BLaER1 (cell line): ENCODE measurements around the gene PAK4.

ENCODE experiments used
- H3K27ac ChIP-seq: shearing (Covaris generic); formaldehyde crosslinking; 2 replicates; pipeline ENCODE4 v1.8.1; 2022
- H3K27me3 ChIP-seq: shearing (Covaris generic); formaldehyde crosslinking; 2 replicates; pipeline ENCODE4 v1.8.1; 2022
- H3K36me3 ChIP-seq: shearing (Covaris generic); formaldehyde crosslinking; 2 replicates; pipeline ENCODE4 v1.8.1; 2022
- H3K4me1 ChIP-seq: shearing (Covaris generic); formaldehyde crosslinking; 2 replicates; pipeline ENCODE4 v1.8.1; 2022
- H3K4me2 ChIP-seq: shearing (Covaris generic); formaldehyde crosslinking; 2 replicates; pipeline ENCODE4 v1.8.1; 2022
- H3K4me3 ChIP-seq: shearing (Covaris generic); formaldehyde crosslinking; 2 replicates; pipeline ENCODE4 v1.8.1; 2022
- H3K9ac ChIP-seq: shearing (Covaris generic); formaldehyde crosslinking; 2 replicates; pipeline ENCODE4 v1.8.1; 2022
- H3K9me3 ChIP-seq: shearing (Covaris generic); formaldehyde crosslinking; 2 replicates; pipeline ENCODE4 v1.8.1; 2022
- H4K20me1 ChIP-seq: shearing (Covaris generic); formaldehyde crosslinking; 2 replicates; pipeline ENCODE4 v1.8.1; 2022
- Cebpa-rat ChIP-seq: shearing (Covaris generic); IDR thresholded peaks from 2 replicates; pipeline ENCODE4 v1.8.1; 2022

PAK4 gene

GRCh38 chr19:39183104-39183503 lies 57.5 kb downstream of the PAK4 start:
- peaks cover 48% of the 10 kb centered on the region for H3K4me1 ChIP-seq
- no peaks in the 10 kb centered on the region for H3K27me3 ChIP-seq
- no peak overlapping the region for H3K9ac ChIP-seq
- peaks cover 20% of the 10 kb centered on the region for H3K36me3 ChIP-seq
- no peak overlapping the region for H3K4me3 ChIP-seq
- no peaks in the 10 kb centered on the region for H3K9me3 ChIP-seq
- TF ChIP-seq Cebpa-rat: no peak
- no peak overlapping the region for H3K4me2 ChIP-seq
- no peaks in the 10 kb centered on the region; the same call in 1 of the 2 replicates for H4K20me1 ChIP-seq
- H3K27ac ChIP-seq: no peak overlapping the region

- H3K36me3 ChIP-seq: peaks cover 7% of the 10 kb centered on the region
- H3K27ac ChIP-seq: no peak overlapping the region
- no peak overlapping the region for H3K4me3 ChIP-seq
- H4K20me1 ChIP-seq: no peaks in the 10 kb centered on the region
- no peak overlapping the region for H3K4me2 ChIP-seq
- peaks cover 27% of the 10 kb centered on the region for H3K4me1 ChIP-seq
- no peaks in the 10 kb centered on the region for H3K9me3 ChIP-seq
- no peak for TF ChIP-seq Cebpa-rat
- H3K27me3 ChIP-seq: no peaks in the 10 kb centered on the region
- H3K9ac ChIP-seq: no peak overlapping the region
These were observed 60.8 kb downstream of the PAK4 start for GRCh38 chr19:39186391-39186790.

- no peak overlapping the region for H3K27ac ChIP-seq
- no peak for TF ChIP-seq Cebpa-rat
These were observed 62.0 kb downstream of the PAK4 start for GRCh38 chr19:39187552-39187943.

GRCh38 chr19:39188960-39189359 lies 63.4 kb downstream of the PAK4 start:
- TF ChIP-seq Cebpa-rat: no peak
- Histone ChIP-seq H3K9me3 (no peaks in the 10 kb centered on the region), H3K9ac (no peak overlapping the region), H3K4me1 (peaks cover 39% of the 10 kb centered on the region), H3K27me3 (no peaks in the 10 kb centered on the region), H3K4me3 (no peak overlapping the region), H4K20me1 (no peaks in the 10 kb centered on the region), H3K27ac (no peak overlapping the region), H3K36me3 (no peaks in the 10 kb centered on the region), H3K4me2 (peak overlapping the region; percentile 30)

More at GRCh38 chr19:39187552-39187943, 62.0 kb downstream of the PAK4 start:
- no peak overlapping the region for H3K9ac ChIP-seq
- no peaks in the 10 kb centered on the region for H3K36me3 ChIP-seq
- H3K9me3 ChIP-seq: no peaks in the 10 kb centered on the region
- no peak overlapping the region for H3K4me2 ChIP-seq
- H3K4me1 ChIP-seq: peaks cover 27% of the 10 kb centered on the region
- no peak overlapping the region for H3K4me3 ChIP-seq
- H4K20me1 ChIP-seq: no peaks in the 10 kb centered on the region
- H3K27me3 ChIP-seq: no peaks in the 10 kb centered on the region

GRCh38 chr19:39190768-39191167 lies 65.2 kb downstream of the PAK4 start:
- H3K27me3 ChIP-seq: peaks cover 9% of the 10 kb centered on the region
- no peaks in the 10 kb centered on the region for H3K36me3 ChIP-seq
- no peaks in the 10 kb centered on the region for H3K9me3 ChIP-seq
- H3K9ac ChIP-seq: no peak overlapping the region
- TF ChIP-seq Cebpa-rat: no peak
- H4K20me1 ChIP-seq: no peaks in the 10 kb centered on the region
- H3K27ac ChIP-seq: no peak overlapping the region
- H3K4me1 ChIP-seq: peaks cover 34% of the 10 kb centered on the region
- no peak overlapping the region for H3K4me2 ChIP-seq
- H3K4me3 ChIP-seq: no peak overlapping the region

GRCh38 chr19:39192846-39193245 lies 67.3 kb downstream of the PAK4 start:
- Histone ChIP-seq H4K20me1 (no peaks in the 10 kb centered on the region; the same call in 1 of the 2 replicates), H3K36me3 (no peaks in the 10 kb centered on the region), H3K4me2 (peak overlapping the region; percentile 28), H3K27ac (no peak overlapping the region), H3K4me1 (peaks cover 45% of the 10 kb centered on the region), H3K4me3 (no peak overlapping the region), H3K9me3 (no peaks in the 10 kb centered on the region), H3K9ac (no peak overlapping the region), H3K27me3 (peaks cover 30% of the 10 kb centered on the region)
- no peak for TF ChIP-seq Cebpa-rat

GRCh38 chr19:39193803-39194202 lies 68.2 kb downstream of the PAK4 start:
- peaks cover 39% of the 10 kb centered on the region for H3K27me3 ChIP-seq
- H3K9me3 ChIP-seq: no peaks in the 10 kb centered on the region
- TF ChIP-seq Cebpa-rat: no peak
- no peaks in the 10 kb centered on the region for H3K36me3 ChIP-seq
- no peak overlapping the region for H3K4me3 ChIP-seq
- peak overlapping the region; percentile 28; the same call in 1 of the 2 replicates for H3K4me2 ChIP-seq
- H3K4me1 ChIP-seq: peaks cover 43% of the 10 kb centered on the region
- no peak overlapping the region for H3K9ac ChIP-seq
- H4K20me1 ChIP-seq: no peaks in the 10 kb centered on the region; the same call in 1 of the 2 replicates
- no peak overlapping the region for H3K27ac ChIP-seq

GRCh38 chr19:39194832-39195542 lies 69.4 kb downstream of the PAK4 start:
- H3K4me3 ChIP-seq: no peak overlapping the region
- no peak overlapping the region for H3K27ac ChIP-seq
- no peak overlapping the region for H3K9ac ChIP-seq
- peaks cover 33% of the 10 kb centered on the region for H3K4me1 ChIP-seq
- TF ChIP-seq Cebpa-rat: no peak
- H4K20me1 ChIP-seq: no peaks in the 10 kb centered on the region; the same call in 1 of the 2 replicates
- H3K36me3 ChIP-seq: no peaks in the 10 kb centered on the region
- peaks cover 44% of the 10 kb centered on the region for H3K27me3 ChIP-seq
- H3K4me2 ChIP-seq: 0 out of 2 replicates have a peak overlapping the region, but pooled peaks have one; percentile 6
- H3K9me3 ChIP-seq: no peaks in the 10 kb centered on the region

- H3K4me3 ChIP-seq: no peak overlapping the region
- no peaks in the 10 kb centered on the region for H3K36me3 ChIP-seq
- H3K4me2 ChIP-seq: no peak overlapping the region
- TF ChIP-seq Cebpa-rat: no peak
- H3K9ac ChIP-seq: no peak overlapping the region
- no peaks in the 10 kb centered on the region for H3K9me3 ChIP-seq
- H4K20me1 ChIP-seq: no peaks in the 10 kb centered on the region; the same call in 1 of the 2 replicates
- H3K27ac ChIP-seq: no peak overlapping the region
- peaks cover 44% of the 10 kb centered on the region for H3K27me3 ChIP-seq
- H3K4me1 ChIP-seq: peaks cover 33% of the 10 kb centered on the region
These were observed 70.2 kb downstream of the PAK4 start for GRCh38 chr19:39195755-39196154.

GRCh38 chr19:39196320-39196719 lies 70.7 kb downstream of the PAK4 start:
- H4K20me1 ChIP-seq: no peaks in the 10 kb centered on the region; the same call in 1 of the 2 replicates
- H3K27me3 ChIP-seq: peaks cover 44% of the 10 kb centered on the region
- TF ChIP-seq Cebpa-rat: no peak
- no peak overlapping the region for H3K4me3 ChIP-seq
- peak overlapping the region; percentile 73 for H3K4me2 ChIP-seq
- no peak overlapping the region for H3K9ac ChIP-seq
- no peaks in the 10 kb centered on the region for H3K36me3 ChIP-seq
- H3K4me1 ChIP-seq: peaks cover 33% of the 10 kb centered on the region
- H3K27ac ChIP-seq: no peak overlapping the region
- H3K9me3 ChIP-seq: no peaks in the 10 kb centered on the region
